NCI-H1105 (cell line): ENCODE data around the gene IRX3.

Source experiments
- DNase-seq: peaks from one replicate; lab custom pipeline; 2025; lab: John Stamatoyannopoulos, UW

The IRX3 gene

DNA sequence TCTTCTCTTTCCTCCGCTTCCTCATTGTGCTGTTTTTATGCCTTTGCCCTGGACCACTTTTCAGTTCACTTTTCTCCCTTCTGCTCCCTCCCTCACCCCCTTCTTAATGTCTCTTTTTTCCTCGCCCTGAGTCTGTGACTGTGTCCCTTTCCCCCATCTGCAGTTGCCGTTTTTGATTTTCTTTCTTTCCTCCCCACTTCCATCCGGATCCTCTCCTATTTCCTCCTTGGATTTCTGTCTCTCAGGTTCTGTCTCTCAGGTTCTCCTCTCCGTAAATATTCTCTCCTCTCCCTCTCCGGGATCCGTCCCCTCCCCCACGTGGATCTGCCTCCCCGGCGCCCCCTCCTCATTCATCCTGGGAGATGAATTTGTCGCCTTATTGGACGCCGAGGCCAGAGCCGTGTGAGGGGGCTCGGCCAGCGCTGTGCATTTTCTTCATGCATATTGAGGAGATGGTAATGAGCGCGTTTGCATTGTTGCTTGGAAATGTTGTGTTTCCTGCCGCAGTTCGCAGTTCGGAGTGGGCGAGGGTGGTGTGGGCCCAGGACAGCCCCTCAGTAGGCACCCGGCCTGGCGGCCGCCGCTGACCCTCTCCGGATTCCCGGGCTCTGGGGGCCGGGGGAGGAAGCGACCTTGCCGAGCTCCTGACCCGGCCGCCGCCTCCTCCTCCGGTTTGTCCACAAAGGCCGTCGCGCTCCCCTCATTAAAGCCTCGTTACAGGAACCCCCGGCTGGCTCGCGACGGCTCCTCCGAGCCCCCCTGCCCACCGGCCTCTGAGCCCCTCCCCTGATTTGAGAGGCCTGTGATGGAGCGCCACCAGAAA lies 4.5 kb upstream of the IRX3 start:
- no peak for DNase-seq

DNA sequence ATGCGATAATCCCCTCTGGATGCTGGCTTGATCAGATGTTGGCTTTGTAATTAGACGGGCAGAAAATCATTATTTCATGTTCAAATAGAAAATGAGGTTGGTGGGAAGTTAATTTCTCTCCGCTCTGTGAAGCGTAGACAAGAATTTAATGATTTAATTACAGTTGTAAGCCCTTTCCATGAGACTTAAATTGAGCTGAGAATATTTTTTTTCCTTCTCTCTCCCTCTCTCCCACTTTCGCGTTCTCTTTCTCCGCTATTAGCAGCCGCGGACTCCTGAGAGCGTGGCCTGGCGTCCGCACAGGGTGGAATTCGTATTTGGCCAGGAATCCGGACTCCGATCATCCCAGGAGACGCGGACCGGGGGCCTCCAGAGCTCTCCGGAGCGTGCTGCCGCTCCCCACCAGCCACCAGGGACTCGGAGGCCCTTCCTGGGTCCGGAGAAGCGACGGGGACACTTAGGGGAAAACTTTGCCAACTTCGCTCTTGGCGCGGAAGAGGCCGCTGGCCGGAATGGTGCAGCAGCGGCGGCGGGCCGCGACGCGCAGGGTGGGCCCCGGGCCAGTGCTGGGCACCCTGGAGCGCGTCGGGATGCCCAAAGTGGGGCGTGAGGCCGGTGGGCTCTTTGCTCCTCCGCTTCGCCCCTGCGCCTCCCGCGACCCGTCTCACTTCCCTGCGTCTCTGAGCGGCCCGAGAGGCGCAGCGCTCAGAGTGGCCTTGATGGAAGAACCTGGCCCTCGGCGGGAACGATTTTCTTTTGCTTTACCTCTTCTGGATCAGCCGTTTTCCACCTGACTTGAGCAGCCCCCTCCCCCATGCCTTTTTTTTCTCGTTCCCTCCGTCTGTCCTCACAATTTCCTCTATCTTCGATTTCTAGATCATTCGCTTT lies 3.6 kb upstream of the IRX3 start:
- DNase-seq, result peak; percentile 37

DNA sequence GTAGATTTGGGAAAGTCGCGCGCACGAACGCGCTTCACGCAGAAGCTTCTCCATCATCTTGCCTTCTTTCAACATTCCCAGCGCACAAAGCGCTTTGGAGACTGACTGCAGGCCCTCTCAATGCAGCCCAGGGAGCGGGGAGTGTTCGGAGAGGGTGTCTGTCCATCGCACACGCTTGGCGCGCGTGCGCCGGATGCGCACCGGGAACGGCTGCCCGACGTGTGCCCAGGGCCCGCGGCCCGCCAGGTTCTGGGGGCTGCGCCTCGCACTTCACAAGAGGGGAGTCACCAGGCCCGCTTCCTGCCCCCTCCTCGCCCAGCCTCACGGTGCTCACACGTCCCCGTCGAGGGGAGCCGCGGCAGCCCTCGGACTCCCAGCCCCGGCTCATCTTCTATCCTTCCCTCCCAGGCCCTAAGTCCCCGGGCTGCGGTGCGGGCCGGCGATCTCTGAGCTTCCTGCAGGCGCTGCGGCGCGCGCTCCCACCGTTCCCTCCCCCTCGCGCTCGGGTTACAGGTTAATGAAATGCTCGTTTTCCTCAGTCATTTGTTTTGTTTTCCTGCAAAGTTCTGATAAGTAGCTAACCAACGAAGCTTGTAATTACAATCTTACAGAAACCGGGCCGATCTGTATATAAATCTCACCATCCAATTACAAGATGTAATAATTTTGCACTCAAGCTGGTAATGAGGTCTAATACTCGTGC lies 2.8 kb upstream of the IRX3 start:
- DNase-seq, result peak; percentile 62

DNA sequence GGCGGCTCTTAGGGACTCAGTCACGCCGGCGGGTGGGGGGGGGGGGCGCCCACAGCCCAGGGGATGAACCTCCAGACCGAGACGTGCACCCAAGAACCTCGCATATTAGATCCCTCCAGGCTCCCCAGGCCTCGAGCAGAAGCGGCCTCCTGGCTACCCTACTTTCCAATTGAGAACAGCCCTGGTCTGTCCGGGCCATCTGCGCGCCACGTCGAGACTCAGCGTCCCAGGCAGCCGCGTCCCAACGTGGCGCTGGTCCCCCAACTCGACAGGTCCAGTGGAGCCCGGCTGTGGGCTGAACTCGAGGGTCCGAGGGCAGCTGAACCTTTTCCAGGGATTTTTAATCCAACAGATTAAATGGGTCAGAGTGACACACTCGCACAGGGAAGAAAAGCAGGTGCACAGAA lies 2.3 kb upstream of the IRX3 start:
- DNase-seq, result no peak

DNA sequence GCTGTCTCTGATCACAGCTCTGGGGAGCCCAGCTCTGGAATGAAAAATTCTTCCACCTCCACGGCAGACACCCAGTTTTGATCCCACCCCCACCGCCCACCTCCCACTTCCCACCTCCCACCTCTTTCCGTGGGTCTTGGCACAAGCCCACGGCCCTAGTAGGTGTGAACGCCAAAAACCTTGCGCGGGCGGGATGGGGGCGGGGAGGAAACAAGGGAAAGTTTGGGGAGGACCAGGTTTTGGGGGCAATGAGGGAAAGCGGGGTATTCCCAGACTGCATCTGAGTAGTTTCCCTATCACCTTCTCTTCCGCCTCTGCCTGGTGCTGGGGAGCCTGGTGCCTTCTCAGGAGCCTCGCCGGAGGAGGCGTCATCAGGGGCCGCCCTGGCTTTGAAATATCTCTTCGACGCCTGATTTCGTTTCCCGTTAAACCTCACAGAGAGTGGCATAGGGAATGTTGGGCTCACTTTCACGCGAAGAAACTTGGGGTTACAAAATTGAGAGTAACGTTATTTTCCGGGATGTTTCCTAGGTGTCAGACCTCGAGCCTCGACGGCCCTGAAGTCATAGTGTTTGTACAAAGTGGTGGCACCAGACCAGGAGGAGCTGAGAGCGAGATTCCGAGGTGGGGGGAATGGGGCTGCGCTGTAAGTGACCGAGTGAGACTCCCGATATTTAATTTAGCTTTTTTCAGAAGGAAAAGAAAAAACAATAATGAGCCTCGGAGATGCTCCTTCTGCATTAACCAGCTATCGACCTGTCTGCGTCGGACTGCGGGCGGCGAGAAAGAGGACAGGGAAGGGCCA lies 1.6 kb upstream of the IRX3 start:
- DNase-seq, result no peak

DNA sequence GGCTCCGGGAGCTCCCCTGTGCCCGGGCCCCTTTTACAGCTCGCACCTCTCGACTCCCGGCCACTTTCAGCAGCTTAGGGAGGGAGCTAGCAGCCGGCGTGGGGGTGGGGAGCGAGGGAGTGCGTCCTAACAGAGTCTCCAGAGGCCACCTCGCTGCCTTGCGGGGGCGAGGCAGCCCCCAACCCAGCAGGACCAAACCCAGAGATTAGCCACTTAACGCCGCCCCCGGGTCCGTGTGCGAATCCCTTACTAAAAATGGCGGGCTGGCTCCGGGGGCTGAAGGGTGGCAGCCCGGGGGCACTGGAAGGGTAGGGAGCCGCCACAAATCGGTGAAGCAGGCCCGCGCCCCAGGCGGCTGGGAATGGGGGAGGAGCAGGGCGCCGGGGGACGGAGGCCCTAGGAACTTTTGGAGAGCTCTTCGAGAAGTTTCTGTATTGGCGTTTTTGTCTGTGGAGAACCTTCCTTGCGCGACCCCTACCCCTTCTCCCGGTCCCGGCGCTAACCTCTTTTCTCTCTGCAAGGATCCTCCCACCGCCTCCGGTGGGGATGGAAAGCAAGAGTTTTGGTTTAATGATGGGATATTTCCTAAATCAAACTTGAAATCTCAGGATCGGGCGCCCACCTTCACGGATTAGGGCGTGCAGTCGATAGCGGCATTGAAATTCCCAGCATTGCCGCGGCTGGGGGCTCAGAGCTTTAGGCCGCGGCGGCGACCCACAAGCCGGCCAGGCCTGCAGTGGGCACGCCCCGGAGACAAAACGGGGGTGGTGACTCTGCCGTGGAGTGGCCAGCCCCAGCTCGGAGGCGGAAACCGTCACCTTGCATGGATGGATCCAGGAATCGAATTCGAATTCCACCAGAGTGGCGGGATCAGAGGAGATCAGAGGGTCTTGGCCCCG lies 793 bp upstream of the IRX3 start:
- DNase-seq, result no peak

DNA sequence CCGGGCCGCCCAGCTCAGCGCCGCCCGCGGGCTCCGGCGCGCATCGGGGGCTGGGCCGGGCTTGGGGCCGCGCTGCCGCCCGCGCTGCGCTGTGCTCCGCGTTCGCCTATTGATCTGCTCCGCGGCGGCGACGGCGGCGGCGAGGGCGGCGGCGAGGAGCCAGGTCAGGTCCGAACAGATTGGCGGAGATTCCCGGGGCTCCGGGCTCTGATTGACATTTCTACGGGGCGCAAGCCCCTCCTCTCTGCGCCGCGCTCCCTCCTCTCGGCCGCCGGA lies 559 bp downstream of the IRX3 start:
- peak; percentile 79 for DNase-seq

DNA sequence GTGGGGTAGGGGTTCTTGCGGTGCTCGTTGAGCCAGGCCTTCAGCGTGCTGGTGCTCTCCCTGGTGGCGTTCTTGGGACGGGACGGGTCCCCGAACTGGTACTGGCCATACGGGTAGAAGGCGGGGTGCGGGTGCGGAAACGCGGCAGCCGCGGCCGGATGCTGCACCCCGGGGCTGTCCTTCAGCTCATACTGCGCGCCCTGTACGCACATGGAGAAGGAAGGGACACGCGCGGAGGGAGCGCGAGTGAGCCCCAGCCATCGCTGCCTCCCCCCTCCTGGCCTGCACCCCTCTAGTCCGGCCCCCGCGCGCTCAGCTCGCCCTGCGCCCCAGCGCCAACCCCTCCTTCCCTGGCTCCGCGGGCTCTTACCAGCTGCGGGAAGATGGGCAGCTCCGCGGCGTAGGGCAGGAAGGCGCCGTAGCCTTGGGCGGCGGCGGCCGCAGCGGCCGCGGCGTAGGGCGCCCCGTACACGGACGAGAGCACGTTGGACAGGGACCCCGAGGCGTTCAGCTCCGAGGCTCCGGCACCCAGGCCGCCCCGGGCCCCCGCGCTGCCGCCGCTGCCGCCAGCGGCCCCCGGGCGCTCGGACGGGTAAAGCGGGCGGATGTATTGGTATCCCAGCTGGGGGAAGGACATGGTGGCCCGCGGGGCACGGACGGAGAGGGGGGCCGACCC lies 1.0 kb downstream of the IRX3 start:
- peak; percentile 28 for DNase-seq

DNA sequence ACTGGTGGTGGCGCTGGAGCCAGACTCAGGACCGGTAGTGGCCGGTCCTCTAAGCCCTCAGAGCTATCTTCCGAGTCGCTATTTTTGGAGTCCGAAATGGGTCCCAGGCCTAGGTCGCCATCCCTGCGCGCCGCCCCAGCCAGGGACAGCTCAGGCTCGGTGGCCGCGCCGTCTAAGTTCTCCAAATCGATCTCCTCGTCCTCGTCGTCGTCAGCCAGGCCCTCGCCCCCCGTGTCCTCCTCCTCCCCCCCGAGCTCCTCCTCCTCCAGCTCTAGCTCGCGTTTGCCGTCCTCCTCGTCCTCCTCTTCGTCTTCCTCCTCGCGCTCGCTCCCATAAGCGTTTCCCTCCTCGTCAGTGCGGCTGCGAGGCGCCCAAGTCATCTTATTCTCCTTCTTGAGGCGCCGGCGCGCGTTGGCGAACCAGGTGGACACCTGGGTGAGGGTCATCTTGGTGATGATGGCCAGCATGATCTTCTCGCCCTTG lies 1.6 kb downstream of the IRX3 start:
- peak; percentile 43 for DNase-seq

DNA sequence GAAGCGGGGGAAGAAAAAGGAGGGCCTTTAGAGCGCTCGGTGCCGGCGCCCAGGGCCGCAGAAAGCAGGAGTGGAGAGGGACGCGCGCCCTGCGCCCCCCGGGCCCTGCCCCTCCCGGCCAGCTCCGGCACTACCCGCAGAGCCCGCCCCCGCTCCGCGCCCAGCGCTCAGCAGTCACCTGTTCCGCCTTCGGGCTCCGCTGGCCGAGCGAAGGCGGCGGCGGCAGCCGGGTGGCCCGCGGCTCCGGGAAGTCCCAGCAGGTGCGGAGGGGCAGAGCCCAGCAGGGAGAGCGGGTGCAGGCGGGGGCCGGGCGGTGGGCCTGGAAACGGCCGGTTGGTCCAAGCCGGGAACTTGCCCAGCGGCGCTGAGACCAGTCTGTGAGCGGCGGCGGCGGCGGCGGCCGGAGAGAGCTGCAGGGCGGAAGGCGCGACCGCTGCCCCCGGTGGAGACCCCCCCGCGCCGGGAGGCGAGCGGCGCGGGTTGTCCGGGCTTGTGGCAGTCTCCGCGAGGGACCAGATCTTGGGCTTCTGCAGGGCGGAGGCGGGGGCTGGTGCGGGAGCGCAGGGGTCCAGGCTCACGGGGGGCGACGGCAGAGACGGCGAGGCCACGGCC lies 2.2 kb downstream of the IRX3 start:
- DNase-seq, result peak; percentile 24

DNA sequence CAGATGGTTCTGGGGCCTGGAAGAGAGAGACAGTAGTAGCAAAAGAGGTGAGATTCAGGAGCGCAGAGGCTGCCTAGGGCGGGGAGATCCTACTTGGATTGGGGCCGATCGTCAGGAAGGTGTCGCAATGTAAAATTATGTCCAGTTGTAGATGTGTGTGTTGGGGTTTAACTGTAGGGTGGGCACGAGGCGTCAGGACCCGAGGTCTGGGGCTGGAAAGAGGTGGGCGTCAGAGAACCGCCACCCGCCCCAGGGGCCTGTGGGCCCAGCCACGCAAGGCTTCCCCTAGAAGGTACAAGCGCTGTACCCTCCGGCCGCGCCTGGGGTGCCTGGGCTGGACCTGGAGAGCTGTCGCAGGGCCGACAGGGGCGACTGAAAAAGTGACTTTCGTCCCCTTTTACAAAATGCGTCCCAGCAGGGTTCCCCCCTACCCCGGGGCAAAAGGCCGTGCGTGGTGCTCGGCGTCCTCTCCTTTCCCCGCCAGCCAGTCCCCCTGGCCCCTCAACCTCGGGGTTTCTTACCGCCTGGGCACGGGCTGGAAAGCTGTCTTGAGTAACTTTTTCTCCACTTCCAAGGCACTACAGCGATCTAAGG lies 2.8 kb downstream of the IRX3 start:
- no peak for DNase-seq

DNA sequence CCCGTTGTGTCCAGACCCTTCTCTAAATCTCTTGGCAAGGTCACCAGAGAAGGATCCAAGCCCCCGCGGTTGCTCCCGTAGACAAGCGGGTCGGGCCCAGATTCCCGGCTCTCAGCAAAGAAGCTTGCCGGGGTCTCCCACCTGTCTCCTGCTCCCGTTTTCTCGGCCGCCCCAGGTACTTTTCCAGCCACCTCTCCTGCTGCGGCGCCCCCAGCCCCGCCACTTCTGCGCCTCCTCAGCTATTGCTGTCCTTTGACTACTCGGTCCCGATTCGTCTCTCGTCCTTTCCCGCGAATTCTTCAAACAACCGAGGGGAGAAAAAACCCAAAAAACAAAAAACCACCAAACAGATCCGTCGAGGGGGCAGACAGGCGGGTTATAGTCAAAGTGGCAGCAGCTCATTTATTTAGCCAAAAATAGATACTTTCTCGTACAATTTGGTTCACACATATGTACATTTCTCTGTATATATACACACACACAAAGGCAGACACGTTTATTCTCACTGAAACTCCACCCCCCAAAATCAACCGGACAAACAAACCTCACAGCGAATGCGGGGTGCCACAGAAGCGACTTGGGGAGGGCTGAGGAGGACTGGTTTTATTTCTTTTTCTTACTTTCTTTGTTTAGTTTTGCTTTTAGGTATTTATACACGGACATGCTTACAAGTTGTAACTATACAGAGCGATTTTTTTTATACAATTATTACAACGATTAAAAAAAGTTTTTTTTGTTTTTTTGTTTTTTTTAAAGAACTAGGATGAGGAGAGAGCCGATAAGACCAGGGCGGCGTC lies 3.5 kb downstream of the IRX3 start:
- DNase-seq, result no peak

DNA sequence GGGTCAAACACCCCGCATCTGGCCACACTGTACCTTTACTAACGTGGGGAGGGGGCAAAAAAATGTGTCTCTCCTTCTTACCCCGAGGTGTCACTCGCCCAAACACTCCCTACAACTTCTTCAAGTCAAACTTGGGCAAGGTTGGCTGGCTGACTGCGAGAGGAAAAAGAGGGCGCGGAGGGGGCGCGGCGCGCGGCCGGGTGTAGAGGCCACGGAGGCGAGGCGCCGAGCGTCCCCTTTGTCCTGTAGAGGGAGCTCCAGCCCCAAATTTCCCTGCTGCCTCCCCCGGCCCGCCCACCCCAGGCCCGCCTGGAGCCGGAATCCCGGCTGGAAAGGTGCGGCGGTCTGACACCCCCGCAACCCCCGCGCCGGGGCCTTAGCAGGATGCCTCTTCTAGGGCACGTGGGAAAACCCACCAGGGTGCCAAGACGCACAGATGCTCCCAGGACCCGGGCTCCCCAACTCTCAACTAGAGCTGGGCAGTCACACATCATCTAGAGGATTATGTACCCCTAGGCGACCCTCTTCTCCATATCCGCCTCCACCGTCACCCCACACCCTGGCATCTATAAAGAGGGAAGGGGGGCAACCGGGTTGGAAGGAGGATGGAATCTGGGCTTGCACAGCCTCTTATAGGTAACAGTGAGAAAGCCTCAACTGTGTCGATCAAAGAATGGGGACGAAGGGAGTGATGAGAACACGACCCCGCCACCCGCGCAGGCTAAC lies 4.2 kb downstream of the IRX3 start:
- DNase-seq, result no peak

DNA sequence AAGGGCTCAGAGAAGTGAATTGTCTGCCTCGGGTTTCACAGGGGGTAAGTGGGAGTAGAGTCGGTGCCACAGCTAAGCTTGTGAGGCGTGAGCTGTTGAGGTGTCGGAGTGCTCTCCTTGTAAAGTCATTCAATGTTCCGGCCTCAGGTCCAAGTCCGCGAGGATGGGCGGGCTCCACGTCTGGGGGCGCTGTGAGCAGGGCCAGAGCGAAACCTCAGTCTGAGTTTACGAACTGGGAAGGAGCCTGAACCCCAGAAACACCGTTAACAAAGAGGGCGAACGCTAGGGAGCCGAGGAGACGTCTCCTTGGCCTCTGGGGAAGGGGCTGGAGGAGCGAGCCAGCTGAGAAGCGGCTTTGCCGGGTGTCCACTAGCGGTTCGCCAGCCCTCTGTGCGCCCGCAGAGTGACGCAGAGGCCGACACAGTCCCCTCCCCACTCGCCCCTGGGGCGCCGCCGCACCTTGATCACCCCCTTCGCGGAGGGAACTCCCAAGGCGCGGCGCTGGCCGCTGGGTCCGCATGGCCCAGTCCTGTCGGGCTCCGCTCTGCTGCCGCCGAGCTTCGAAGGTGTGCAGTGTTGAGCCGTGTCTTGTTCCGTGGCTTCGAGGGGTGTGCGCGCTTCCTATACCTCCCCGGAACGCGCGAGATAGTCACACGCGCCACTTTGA lies 4.9 kb downstream of the IRX3 start:
- DNase-seq, result no peak

DNA sequence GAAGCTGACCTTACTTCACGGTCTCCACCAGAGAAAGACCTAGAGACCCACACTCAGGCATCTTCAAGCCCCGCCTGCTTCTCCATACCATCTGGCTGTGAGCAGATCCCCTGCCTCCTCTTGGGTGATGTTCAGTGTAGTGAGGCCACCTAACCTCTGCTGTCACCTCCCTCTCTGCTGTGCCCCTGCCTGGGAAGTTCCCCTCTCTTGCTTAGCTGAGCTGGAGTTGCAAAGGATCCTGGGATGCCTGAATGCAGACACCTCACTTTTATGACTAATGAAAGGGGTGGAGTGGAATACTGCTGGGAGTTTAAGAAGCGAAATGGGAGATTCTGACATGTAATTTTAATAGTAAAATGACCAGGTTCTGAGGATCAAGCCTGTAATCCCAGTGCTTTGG lies 5.8 kb downstream of the IRX3 start:
- no peak for DNase-seq

DNA sequence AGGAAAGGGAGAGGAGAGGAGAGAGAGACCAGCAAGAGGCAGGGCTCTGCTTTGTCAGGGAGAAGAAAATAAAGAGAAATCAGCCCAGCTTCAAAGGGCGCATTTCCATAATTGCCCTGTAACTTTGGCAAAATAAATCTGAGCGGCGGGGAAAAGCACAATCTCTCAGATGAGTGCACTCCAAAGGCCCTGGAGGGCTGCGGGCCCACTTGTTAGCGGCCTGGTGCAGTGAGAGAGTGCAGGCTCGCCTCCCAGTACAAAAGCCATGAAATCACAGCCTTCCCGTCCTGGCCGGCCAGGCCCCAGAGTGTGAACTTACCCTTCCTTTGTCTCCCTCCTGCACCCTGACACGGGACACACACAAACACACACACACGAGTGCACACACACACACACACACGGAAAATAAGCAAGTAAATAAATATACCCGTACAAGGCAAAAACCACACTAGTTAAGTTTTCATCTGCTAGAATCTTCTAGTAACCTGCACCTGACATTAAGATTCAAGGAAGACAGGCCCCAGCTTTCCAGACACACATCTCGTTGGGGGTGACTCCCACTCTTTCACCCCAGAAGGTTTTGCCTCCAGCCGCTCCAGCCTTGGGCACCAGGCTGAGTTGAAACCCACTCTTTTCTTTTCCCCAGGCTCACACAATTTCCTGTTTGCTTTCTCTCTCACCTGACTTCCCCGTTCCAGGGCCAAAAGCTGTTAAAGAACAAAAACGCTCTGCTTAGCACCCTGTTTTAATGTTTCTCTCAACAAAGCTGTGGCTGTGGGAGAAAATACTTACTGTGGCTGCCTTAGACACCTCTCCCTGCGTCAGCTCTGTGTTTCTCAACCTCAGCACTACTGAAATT lies 8.5 kb downstream of the IRX3 start:
- DNase-seq, result no peak
